ENCODE measurements around the gene CHRM3. TPM values are rescaled to one million over a fixed set of nuclear protein-coding genes. Genes with fewer than 3 reads are reported as not detected.

The CHRM3 gene
- 10 to 100 TPM; 57.4 to 67.2 TPM for total RNA-seq

GRCh38 chr1:239386453-239387303 lies at the start of gene CHRM3:
TSS of gene CHRM3 (plus strand) at chr1:239386568. CDS start at chr1:239907452, 520,884 bp downstream.
- Histone ChIP-seq H3K4me1 (peaks cover 26% of the 10 kb centered on the region), H3K27ac (peak within 1 kb of the TSS; percentile 93 to 97 (median 94)), H3K9me3 (no peaks in the 10 kb centered on the region), H3K36me3 (replicated peaks in 1 of 2; ENCODE audit: insufficient read depth in 1 of 2, low read depth in 2 of 2) (no peaks in the 10 kb centered on the region), H3K27me3 (no peaks in the 10 kb centered on the region), H3K4me3 (peak within 1 kb of the TSS; percentile 29 to 61)
- TF ChIP-seq CTCF (IDR thresholded peaks at IDR 0.05) (peak in 6 of 7 experiments; percentile 3 to 89 (median 58)), POLR2A (IDR thresholded peaks at IDR 0.05) (peak; percentile 74 to 94 (median 93))
- ATAC-seq (peak; percentile 89), DNase-seq (peak; percentile 91 to 95 (median 94))
- 0 to 1% methylated on average over 67 to 82 of the region's 82 CpGs for WGBS, 2 donors
- intact Hi-C loops (cut with DNase I) = loop anchor here (10.0 kb wide), 1 partner anchor 72 kb away; no protein-coding TSS in a partner anchor

- Histone ChIP-seq H3K4me3 (no peak overlapping the region), H3K36me3 (replicated peaks in 1 of 2; ENCODE audit: insufficient read depth in 1 of 2, low read depth in 2 of 2) (no peaks in the 10 kb centered on the region), H3K27me3 (no peaks in the 10 kb centered on the region), H3K27ac (no peak overlapping the region), H3K4me1 (peaks cover 6% of the 10 kb centered on the region), H3K9me3 (no peaks in the 10 kb centered on the region)
- intact Hi-C loops (cut with DNase I) = no loop called here
- ATAC-seq = peak; percentile 52
- no peak for DNase-seq
- WGBS, 2 donors = 45 to 50% methylated on average over 6 of the region's 6 CpGs
- TF ChIP-seq POLR2A (IDR thresholded peaks at IDR 0.05) (no peak), CTCF (IDR thresholded peaks at IDR 0.05) (peak in 1 of 7 experiments; percentile 8)
Measured at GRCh38 chr1:239337799-239338430, 48.5 kb upstream of the CHRM3 start.

- DNase-seq (no peak), ATAC-seq (no peak)
- WGBS, 2 donors = 56 to 64% methylated on average over 2 of the region's 2 CpGs
- peaks cover 8% of the 10 kb centered on the region for H3K4me1 ChIP-seq
- intact Hi-C loops (cut with DNase I) = no loop called here
- no peak for TF ChIP-seq POLR2A (IDR thresholded peaks at IDR 0.05)
- no peak for TF ChIP-seq CTCF (IDR thresholded peaks at IDR 0.05)
- H3K27ac ChIP-seq = no peak overlapping the region
- no peaks in the 10 kb centered on the region for H3K9me3 ChIP-seq
- H3K36me3 ChIP-seq (replicated peaks in 1 of 2; ENCODE audit: insufficient read depth in 1 of 2, low read depth in 2 of 2) = no peaks in the 10 kb centered on the region
- H3K4me3 ChIP-seq = no peak overlapping the region
- H3K27me3 ChIP-seq = no peaks in the 10 kb centered on the region
Measured at GRCh38 chr1:239347776-239348175, 38.6 kb upstream of the CHRM3 start.

GRCh38 chr1:239348635-239349353 lies 37.6 kb upstream of the CHRM3 start:
- peaks cover 18% of the 10 kb centered on the region for H3K4me1 ChIP-seq
- TF ChIP-seq POLR2A (IDR thresholded peaks at IDR 0.05) (no peak), CTCF (IDR thresholded peaks at IDR 0.05) (no peak)
- 42 to 52% methylated on average over 6 of the region's 6 CpGs for WGBS, 2 donors
- no peak overlapping the region for H3K4me3 ChIP-seq
- intact Hi-C loops (cut with DNase I) = no loop called here
- DNase-seq = no peak
- no peaks in the 10 kb centered on the region for H3K9me3 ChIP-seq
- peak; percentile 51 for ATAC-seq
- peak overlapping the region in 1 of 4 donors; percentile 30 for H3K27ac ChIP-seq
- no peaks in the 10 kb centered on the region for H3K36me3 ChIP-seq (replicated peaks in 1 of 2; ENCODE audit: insufficient read depth in 1 of 2, low read depth in 2 of 2)
- no peaks in the 10 kb centered on the region for H3K27me3 ChIP-seq

All from body of pancreas (tissue), 4 donors.